Limb (tissue), 2 donors: Measurements from ENCODE around the gene IDH1.
"Not testable (repeated sequence)": the region's sequence is repeated elsewhere in the genome, so short reads cannot be mapped to it uniquely, and the experiment has no call there.

Experiments
- DNase-seq, 2 donors: peaks; one replicate each; pipeline ENCODE4 v3.0.0-alpha.2; 2016; ENCODE audit errors: extremely low spot score in 2 of 2

IDH1 gene

DNA sequence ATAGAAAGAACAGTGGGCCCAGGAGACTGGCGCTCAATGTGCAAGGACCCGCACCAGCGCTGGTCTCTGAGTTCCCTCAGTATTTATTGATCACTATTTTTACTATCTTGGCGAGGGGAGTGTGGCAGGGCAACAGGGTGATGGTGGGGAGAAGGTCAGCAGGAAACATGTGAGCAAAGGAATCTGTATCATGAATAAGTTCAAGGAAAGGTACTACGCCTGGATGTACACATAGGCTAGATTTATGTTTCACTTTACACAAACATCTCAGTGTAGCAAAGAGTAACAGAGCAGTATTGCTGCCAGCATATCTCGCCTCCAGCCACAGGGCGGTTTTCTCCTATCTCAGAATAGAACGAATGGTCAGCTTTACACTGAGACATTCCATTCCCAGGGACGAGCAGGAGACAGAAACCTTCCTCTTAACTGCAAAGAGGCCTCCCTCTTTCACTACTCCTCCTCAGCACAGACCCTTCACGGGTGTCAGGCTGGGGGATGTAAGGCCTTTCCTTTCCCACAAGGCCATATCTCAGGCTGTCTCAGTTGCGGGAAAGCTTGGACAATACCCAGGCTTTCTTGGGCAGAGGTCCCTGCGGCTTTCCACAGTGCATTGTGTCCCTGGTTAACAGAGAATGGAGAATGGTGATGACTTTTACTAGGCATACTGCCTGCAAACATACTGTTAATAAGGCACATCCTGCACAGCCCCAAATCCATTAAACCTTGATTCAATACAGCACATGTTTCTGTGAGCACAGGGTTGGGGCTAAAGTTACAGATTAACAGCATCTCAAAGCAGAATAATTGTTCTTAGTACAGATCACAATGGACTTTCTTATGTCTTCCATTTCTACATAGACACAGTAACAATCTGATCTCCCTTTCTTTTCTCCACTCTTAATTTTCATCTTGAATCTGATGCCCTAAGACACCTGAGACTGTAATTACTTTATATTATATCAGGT lies 2.3 kb upstream of the IDH1 start:
- not testable (repeated sequence) for DNase-seq

GRCh38 chr2:208256192-208256782 lies 1.4 kb upstream of the IDH1 start:
- no peak for DNase-seq

DNA sequence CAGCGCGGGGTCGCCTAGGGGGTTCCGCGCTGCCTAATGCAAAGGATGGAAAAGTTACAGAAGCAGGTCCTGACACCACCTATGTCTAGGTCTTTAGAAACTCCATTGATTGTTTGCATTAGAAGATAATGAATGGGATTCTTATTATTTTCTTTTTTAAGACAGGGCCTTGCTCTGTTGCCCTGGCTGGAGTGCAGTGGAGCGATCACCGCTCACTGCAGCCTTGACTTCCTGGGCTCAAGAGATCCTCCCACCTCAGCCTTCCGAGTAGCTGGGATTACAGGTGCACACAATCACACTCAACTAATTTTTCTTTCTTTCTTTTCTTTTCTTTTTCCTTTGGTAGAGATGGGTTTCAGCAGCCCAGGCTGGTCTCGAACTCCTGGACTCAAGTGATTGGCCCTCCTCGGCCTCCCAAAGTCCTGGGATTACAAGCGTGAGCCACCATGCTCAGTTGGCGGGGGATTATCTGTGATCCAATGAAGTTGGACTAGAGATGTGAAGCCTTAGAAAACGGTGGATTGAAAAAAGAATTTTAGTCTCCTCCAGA lies 761 bp upstream of the IDH1 start:
- DNase-seq = no peak

GRCh38 chr2:208254118-208254870 lies 577 bp downstream of the IDH1 start:
- peak; percentile 85 to 92 for DNase-seq

GRCh38 chr2:208253600-208254117 lies 1.2 kb downstream of the IDH1 start:
- DNase-seq = no peak

DNA sequence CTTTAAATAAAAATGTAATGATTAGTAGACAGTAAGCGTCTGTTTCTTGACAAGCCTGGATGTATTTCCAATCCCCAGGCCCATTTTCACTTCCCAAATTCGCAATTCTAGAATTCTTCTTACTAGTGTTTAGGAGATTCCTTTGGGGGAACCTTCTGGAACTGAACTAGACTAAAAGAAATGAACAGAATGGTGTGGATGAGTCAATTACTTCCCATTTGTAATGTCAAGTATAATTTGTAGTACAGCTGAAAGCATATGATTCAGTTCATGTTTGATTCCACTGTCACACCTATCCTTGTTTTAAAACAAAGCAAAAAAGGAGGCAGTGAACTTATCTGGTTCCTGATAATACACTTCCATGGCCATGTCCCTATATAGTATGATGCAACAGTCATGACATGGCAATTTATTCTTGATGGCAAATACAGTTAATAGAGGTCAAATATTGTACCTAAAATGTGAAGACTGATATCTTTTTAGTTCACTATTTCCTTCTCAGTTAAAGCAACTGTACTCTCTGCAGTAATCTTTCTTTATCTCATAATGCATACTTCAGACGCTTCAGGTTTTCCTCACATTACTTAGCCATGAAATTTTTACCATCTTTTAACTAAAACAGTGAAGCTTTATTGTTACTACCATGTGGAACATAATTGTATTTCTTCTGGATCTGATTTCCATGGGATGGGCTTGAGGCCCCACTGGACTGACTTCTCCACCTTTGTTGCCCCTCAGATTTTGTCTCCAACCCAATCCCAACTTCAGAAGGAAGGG lies 2.0 kb downstream of the IDH1 start:
- no peak for DNase-seq

DNA sequence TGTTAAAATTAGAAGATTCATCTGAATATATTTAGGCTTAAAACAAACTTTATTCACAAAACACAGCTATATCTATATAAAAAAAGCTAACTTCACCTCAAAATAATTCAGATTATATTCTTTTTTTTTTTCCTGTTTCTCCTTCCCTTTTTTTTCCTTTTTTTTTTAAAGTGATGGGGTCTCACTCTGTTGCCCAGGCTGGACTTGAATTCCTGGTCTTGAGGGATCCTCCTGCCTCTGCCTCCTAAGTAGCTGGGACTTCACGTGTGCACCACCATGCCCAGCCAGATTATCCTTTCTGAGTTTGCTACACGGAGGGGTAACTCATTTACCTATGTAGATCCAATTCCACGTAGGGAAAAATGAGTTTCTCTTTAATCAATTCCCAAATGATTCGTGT lies 3.8 kb downstream of the IDH1 start:
- DNase-seq = no peak

DNA sequence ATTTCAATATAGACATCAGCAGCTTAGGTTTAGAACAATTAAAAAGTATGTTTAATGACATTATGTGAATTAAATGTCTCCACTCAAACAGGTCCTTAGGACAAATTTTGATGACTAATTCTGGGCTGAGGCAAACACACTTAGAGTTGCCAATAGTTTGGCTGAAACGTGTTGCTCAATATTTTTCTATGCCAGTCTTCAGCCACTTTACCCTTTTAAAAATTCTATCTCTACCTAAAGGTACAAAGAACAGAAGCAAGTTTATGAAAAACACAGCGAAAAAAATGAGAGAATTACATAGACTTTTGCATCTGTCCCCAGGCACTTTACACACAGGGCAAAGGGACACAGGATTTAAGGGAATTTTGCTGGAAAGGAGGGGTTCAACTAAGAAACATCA lies 4.5 kb downstream of the IDH1 start:
- no peak for DNase-seq

- DNase-seq = no peak
These were observed 5.6 kb downstream of the IDH1 start for GRCh38 chr2:208249296-208249695.

- no peak for DNase-seq
These were observed 6.3 kb downstream of the IDH1 start for GRCh38 chr2:208248601-208249000.

DNA sequence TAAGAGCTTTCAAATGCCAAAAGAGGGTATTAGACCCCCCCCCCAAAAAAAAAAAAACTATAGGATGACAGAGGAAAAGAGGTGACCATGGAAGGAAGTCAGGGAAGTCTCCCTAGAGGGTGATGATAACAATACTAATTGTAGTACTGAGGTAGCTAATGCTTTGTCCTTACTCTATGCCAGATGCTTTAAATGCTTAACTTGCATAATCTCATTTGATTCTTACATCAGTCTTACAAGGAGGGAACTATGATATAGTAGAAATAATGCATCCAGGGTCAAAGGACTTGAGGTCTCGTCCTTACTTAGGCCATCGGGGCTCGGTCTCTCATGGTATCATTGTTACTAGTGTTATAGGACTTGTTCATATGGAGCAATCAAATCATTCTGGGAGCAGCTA lies 9.1 kb downstream of the IDH1 start:
- DNase-seq = no peak

GRCh38 chr2:208244422-208244821 lies 10.4 kb downstream of the IDH1 start:
- no peak for DNase-seq

DNA sequence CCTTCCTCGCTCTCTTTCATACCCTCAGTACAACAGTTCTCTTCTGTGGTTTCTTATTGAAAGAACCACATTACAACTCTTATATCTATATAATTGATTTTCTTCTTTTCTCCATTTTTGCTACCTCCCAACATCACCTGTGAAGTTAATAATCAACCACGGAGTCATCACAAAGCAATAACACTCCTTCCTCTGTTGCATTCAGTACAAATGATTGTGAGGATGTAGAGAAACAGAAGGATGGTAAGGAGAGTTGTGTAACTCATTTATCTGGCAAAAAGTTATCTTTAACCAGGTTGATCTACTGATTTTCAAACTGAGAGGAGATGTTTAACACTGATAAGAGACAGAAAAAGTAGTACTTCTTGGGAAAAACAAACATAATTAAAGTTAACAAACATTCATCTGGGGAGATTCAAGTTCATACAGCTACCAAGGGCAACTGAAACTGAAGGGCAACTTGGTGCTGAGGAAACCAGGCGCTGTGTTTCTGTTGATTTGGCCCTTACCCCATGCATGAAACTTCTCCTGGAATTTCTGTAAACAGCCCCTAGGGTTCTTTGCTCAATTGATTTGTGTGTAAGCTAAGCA lies 14.2 kb downstream of the IDH1 start:
- no peak for DNase-seq

- no peak for DNase-seq
These were observed 14.9 kb downstream of the IDH1 start for GRCh38 chr2:208239770-208240493.

DNA sequence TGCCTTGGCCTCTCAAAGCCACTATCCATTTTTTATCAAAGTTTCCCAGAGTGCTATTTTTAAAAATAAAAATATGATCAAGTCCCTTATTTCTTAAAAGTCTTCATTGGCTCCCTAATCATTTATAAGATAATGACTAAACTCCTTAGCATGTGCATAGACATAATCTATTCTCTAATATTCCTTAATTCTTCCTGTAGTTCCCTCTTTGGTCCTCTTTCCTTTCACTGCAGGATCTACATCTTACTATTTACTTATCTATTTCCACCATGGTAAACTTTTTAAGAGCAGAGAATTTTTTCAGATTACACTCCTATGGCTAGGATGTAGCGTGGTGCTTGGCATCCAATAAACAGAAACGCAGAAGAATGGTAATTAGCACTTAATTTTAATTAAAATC lies 19.0 kb downstream of the IDH1 start:
- DNase-seq = no peak

GRCh38 chr2:208234786-208235185 lies 20.1 kb downstream of the IDH1 start:
- no peak for DNase-seq

DNA sequence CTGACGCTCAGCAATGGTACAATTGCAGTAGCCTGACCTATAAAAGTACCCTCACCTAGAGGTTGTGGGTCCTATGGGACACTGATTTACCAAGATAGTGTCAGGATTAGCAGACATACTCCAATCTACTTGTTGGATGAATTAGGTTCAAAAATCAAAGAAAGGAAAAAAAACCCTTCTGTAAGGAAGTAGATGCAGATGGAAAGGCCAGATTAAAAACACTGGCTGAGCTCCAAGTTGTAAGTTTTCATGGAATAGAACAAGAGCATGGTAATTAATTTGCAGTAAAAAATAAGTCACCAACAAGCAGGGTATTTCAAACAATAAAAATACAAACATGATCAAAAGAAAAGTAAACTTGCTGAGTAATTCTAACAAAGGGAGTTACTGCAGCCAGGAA lies 26.4 kb downstream of the IDH1 start:
- DNase-seq = no peak

DNA sequence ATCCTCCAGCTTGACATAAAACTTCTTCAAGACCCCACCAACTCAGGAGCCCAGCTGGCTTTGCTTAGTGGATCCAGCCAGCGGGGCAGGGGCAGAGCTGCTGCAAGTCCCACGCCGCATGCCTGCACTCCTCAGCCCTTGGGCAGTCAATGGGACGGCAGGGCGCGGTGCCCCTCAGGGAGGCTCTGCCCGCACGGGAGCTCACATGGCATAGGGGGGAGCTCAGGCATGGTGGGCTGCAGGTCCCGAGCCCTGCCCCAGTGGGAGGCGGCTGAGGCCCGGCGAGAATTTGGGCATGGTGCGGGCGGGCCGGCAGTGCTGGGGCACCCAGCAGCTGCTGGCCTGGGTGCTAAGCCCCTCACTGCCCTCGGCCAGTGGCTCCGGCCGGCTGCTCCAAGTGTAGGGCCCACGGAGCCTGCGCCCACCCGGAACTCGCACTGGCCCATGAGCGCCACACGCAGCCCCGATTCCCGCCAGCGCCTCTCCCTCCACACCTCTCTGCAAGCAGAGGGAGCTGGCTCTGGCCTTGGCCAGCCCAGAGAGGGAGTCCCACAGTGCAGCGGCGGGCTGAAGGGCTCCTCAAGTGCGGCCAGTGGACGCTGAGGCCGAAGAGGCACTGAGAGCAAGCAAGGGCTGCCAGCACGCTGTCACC lies 27.2 kb downstream of the IDH1 start:
- no peak for DNase-seq

DNA sequence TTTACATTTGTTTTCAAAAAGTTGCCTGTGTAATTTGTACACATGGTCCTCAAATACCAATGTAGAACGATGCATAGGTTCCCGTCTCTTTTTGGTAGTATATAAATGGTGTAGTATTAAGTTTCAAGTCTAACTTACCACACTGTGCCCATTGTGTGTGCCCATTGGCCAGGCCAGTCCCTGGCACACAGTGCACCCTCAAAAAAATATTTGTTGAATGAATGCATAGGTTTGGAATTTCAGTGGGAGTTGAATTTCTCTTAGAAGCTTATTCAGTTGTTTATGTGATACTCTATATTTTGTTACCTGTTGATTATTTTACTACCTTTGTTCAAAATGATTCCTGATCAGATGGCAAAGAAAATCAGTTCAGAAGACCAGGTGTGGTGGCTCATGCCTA lies 30.1 kb downstream of the IDH1 start:
- DNase-seq = no peak
